ENCODE measurements around the gene NCBP2.

DNA sequence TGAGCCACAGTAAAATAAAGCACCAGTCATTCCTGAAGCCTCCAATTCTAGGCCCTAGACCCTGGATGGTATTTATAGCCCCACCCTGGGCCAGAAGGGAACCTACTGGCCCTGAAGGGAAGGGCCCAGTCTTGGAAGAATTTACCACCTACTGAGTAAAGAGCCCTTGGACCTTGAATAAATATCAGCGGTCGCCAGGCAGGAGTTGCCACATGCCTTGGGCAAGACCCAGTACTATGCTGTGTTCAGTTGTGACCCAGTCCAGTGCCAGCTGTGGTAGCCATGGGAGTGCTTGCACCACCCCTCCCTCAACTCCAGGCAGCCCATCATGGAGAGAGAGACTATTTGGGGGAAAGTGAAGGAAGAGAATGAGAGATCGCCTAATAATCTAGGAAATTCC is 27.0 kb downstream of the NCBP2 start:
- TF ChIP-seq, protein P1, sequence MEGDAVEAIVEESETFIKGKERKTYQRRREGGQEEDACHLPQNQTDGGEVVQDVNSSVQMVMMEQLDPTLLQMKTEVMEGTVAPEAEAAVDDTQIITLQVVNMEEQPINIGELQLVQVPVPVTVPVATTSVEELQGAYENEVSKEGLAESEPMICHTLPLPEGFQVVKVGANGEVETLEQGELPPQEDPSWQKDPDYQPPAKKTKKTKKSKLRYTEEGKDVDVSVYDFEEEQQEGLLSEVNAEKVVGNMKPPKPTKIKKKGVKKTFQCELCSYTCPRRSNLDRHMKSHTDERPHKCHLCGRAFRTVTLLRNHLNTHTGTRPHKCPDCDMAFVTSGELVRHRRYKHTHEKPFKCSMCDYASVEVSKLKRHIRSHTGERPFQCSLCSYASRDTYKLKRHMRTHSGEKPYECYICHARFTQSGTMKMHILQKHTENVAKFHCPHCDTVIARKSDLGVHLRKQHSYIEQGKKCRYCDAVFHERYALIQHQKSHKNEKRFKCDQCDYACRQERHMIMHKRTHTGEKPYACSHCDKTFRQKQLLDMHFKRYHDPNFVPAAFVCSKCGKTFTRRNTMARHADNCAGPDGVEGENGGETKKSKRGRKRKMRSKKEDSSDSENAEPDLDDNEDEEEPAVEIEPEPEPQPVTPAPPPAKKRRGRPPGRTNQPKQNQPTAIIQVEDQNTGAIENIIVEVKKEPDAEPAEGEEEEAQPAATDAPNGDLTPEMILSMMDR (conservative IDR thresholded peaks at IDR 0.05; ENCODE audit: low read depth, low read length), result no peak
- TF ChIP-seq EZH2 (IDR thresholded peaks at IDR 0.05; ENCODE audit: low read length, unreplicated experiment) (no peak), EZH2phosphoT487 (IDR thresholded peaks at IDR 0.05; ENCODE audit: borderline replicate concordance, low read length) (no peak)
